OCI-M2 (cell line): ENCODE results near the gene CHST11.
"Not testable (repeated sequence)": the region's sequence is repeated elsewhere in the genome, so short reads cannot be mapped to it uniquely, and the experiment has no call there.

ENCODE experiments used
- DNase-seq: peaks from one replicate; lab custom pipeline; 2025; ENCODE audit not compliant: unreplicated experiment; lab: John Stamatoyannopoulos, UW

CHST11 gene

DNA sequence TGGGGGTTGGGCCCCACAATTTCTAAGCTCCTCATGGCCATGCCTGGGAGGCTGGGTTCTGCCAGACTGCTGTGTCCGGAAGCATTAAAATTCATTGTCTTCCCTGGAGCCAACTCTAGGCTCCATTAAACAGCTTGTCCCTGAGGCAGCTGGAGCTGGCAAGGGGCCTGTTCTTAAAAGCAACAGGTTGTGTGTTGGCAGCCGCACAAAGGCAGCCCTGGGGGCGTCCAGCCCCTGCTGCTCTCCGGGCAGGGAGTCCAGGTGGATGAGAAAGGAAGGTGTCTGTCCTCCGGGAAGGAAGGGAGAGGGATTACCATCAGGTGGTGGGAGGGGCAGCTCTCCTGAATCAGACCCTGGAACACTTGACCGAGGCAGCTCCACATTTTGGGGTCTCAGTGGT is 98.9 kb downstream of the CHST11 start:
- no peak for DNase-seq

DNA sequence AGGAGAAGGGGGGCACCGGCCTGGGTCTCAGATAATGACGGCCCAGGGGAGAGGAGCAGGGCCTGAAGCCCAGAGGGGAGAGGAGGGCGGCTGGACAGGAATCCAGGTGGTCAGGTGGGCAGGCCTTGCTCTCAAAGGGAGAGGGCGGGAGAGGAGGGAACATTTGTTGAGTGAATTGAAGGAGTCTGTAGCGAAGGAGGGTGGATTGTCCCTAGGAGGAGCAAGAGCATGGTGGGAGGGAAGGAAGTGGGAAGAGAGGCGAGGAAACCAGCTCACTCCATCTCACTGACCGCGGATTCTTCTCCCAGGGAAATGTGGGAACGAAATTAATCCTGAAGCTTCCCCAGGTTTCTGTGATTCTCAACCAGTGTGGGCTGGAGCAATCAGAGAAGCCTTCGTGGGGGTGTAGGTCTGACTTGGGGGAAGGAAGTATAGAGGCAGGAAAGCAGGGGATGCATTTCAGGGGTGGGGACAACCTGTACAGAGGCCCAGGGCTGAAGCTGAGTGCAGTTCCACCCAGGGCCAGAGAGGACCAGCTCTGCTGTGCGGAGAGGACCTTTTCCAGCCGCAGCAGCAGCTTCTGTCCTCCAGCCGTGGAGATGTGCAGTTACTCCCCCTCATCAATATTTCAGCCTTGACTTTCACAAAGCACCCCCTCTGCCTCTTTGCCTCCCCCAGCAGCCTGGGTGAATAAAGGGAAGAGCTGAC is 100.9 kb downstream of the CHST11 start:
- DNase-seq: no peak

DNA sequence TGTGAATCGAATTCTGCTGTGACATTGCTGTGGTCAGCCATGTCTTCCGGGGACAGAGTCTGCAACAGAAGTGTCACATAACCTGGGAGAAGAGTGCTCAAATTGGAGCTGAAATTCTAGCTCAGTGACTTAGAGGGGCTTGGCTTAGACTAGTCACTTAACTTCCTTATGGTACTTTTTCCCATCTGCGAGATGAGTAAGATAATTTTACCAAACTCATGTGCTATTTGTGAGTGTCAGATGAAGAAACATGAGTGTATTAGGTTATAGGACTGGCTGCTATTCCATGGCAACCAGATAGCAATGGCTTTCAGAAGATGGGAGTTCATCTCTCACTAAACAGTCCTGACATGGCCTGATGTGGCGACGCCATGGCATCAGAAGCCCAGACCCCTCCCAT is 104.1 kb downstream of the CHST11 start:
- DNase-seq: no peak

DNA sequence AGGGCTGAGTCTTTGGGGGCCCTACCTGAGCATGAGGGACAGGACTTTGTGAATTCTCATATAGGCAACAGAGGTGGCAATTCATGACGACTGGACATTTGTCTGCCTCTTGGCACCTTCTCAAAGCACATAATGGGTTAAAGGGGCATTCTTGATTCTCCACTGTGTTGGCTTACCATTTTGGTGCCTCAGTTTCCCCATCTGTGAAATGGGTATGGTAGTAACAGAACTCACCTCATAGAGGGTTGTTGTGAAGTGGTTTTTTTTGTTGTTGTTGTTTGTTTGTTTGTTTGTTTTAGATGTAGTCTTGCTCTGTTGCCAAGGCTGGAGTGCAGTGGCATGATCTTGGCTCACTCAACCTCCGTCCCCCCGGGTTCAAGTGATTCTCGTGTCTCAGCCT is 106.0 kb downstream of the CHST11 start:
- no peak for DNase-seq

DNA sequence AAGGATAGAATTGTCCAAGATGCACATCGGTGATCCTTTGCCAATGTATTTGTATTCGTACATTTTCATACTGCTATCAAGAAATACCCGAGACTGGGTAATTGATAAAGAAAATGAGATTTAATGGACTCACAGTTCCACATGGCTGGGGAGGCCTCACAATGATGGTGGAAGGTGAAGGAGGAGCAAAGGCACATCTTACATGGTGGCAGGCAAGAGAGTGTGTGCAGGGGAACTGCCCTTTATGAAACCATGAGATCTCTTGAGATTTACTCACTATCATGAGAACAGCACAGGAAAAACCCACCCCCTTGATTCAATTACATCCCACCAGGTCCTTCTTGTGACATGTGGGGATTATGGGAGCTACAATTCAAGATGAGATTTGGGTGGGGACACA is 107.9 kb downstream of the CHST11 start:
- DNase-seq: not testable (repeated sequence)

DNA sequence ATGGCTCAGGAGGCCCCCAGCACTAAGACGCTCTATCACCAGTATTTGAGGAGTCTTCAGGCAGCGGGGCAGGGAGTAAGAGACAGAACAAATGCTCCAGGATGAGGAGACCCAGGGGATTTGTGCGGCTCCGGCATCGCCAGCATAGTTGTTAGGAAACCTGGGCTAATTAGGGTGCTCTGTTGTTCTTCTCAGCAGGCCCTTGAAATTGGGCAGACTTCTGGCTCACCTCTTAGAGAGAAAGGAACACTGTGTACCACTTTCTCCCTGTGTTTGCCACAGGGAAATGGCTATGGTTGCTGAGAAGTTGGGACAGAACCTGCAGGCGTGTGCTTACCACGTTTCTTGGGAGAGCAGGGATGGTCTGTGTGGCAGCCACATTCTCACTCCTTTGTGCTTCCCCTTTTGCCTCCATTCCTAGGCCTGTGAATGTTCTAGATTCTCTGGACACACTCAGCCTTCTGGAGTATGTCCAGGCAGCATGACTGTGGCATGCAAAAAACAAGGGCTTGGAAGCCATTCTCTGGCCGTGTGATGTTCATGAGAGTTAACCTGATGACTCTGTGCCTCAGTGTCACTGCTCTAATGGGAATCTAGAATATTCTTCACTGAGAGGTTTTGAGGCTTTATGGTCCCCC is 109.0 kb downstream of the CHST11 start:
- no peak for DNase-seq

DNA sequence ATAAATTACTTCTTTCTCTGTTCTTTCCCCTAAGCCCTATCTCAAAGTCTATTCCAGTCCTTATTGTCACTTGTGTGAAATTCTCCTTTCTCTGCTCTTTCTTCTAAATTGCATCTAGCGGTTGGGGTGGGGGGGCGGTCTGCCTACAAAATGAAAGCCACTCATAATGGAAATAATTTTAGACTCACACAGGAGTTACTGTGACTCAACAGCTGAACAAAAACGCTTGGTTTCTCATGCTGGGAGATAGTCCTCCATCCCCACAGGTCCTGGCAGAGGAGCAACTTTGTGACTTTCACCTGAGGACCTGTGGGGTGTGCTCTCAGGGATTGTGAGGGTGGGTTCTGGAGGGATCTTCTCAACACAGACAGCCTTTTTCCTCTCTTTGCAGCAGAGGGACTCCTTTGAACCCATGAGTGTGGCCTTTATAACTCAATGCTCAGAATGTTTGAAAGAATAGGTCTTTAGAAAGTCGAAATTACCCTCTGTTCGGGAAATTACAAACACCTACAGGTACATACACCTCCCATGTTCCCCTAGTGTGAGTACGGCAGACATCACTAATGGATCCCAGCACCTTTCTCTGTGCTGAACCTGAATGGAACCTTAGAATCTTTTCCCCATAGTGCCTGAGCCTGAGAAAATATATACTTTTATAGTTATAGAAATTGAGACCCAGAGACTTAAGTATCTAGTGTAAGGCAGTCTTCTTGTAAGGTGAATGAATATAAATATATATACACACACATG is 109.7 kb downstream of the CHST11 start:
- DNase-seq: no peak

DNA sequence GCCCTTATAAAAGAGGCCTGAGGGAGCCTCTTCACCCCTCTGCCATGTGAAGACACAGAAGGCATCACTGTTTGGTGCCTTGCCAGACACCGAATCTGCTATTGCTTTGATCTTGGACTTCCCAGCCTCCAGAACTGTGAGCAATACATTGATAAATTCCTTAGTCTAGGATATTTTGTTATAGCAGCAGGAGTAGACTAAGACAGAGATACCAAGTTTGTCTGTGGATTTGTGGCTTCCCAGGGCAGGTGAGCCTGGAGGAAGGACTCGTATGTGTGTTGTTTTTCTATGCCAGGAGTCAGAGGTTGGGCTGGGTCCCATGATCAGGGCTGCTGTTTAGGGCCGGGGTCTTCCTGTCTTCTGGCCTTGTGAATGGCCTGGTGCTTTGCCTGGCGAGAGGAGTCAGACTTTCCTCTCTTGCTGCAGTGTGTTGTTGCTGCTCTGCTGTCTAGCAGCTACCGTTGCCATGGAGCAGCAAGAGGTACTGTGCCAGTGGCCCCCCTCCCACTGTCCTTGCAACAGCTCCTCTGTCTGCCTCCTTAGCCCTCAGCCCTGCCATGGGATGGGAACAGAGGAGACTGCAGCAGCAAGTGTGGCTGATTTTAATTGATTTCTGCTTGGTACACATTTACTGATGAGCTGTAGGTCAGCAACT is 111.2 kb downstream of the CHST11 start:
- DNase-seq: no peak

DNA sequence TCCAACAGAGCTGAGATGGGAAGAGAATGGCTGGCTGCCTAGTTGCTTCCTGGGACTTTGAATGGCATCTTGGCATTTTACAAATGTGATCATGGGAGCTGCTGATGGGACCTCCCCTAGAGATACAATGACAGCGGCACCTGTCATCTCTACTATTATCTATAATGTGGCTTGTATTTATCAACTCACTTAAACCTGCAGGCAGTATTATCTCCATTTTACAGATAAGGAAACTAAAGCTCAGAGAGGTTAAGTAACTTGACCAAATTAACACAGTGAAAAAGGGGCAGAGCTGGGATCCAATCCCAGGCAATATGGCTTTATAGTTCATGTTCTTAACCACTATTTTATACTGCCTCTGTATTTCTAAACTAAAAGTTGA is 111.7 kb downstream of the CHST11 start:
- DNase-seq: no peak

DNA sequence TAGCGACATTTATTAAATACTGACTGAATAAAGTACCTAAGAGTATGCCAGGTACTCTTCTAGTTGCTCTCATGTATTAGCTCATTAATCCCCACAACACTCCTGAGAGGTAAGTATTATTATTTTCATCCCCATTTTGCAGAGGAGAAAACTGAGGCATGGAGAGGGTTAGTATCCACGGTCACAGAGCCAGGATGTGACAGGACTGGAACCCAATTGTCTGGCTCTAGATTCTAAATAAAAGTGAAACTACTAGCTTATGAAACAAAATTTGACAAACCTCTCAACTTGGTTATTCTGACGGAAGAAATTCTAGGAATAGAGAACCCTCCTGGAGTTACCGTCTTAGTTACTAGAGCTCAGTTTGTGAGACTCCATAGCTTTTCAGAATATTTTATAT is 112.2 kb downstream of the CHST11 start:
- DNase-seq: no peak

DNA sequence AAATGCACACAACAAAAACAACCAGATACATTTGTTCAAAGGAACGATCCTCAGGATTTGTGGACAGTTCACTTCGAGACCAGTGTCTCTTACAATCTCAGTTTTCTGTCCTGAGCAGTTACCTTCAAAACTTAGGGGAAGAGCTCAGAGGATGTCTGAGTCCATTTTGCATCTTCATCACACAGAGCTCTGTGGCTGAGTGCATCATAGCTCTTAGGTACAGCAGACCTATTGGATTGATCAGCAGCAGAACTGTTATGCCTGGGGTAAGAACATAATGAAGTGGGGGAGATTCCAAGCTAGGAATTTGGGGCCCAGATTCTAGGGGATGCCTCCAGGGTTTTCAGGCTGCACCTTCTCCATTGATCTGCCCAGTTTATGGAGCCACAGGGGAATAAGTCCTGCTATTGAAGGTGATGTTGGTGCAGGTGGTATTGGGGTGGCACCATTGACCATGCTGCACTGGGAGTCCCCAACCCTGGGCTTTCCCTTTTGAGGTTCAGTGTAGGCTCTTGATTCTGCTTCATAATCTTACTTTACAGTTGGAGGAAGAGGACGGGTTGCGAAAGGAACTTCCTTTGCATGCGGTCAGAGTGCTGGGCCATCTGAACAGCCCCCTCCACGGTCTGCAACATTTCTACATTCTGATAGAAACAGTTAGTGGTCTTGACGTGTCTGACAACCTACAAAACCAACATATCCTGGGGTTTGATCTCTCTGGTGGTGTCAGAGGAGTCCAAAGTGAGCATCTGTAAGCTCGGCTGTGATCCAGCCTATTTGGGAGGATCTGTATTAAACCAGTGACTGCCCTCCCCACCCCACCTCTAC is 112.8 kb downstream of the CHST11 start:
- no peak for DNase-seq

DNA sequence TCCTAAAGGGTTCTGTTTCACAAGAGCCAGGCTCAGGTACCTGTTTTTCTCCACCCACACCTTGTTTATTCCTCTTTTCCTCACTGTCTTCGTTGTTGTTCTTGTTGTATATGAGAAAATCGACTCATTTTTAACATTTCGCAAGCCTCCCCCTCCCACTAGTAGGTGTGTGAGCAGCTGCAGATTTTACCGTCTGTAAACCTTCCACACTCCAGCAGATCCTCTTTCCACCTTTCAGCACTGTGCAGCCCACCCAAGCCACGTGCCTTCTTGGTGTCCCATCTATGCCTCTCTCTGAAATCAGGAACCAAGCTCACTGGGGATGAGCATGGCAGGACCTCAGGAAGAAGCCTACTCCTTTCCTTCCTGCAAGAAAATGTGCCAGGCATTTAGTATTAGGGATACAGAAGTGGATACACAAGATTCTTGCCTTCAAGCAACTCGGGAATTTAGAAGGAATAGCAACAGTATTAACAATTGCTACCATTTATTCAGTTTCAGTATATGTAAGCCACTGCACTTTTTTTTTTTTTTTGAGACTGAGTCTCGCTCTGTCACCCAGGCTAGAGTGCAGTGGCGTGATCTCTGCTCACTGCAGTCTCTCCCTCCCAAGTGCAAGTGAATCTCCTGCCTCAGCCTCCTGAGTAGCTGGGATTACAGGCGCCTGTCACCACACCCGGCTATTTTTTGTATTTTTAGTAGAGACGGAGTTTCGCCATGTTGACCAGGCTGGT is 113.6 kb downstream of the CHST11 start:
- no peak for DNase-seq

DNA sequence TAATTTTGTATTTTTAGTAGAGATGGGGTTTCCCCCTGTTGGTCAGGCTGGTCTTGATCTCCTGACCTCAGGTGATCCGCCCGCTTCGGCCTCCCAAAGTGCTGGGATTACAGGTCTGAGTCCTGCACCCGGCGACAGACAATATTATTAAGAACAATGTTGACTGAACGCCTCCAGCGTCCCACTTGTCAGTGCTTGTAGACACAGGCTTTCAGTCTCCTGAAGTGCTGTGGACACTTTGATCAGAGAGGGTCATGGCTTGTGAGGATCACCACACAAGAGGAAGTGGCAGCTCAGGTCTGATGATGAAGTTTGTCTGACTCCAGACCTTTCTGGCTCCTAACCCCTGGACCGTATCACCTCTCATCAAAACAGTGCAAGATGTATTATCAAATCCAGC is 114.6 kb downstream of the CHST11 start:
- DNase-seq: no peak

DNA sequence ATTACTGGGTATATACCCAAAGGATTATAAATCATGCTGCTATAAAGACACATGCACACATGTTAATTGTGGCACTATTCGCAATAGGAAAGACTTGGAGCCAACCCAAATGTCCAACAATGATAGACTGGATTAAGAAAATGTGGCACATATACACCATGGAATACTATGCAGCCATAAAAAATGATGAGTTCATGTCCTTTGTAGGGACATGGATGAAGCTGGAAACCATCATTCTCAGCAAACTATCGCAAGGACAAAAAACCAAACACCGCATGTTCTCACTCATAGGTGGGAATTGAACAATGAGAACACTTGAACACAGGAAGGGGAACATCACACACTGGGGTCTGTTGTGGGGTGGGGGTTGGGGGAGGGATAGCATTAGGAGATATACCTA is 117.6 kb downstream of the CHST11 start:
- DNase-seq: not testable (repeated sequence)

DNA sequence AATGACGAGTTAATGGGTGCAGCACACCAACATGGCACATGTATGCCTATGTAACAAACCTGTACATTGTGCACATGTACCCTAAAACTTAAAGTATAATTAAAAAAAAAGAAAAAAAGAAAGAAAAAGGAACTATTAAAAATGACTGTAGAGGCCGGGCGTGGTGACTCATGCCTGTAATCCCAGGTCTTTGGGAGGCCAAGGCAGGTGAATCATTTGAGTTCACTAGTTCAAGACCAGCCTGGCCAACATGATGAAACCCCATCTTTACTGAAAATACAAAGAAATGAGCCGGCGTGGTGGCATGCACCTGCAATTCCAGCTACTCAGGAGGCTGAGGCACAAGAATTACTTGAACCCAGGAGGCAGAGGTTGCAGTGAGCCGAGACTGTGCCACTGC is 118.0 kb downstream of the CHST11 start:
- not testable (repeated sequence) for DNase-seq

DNA sequence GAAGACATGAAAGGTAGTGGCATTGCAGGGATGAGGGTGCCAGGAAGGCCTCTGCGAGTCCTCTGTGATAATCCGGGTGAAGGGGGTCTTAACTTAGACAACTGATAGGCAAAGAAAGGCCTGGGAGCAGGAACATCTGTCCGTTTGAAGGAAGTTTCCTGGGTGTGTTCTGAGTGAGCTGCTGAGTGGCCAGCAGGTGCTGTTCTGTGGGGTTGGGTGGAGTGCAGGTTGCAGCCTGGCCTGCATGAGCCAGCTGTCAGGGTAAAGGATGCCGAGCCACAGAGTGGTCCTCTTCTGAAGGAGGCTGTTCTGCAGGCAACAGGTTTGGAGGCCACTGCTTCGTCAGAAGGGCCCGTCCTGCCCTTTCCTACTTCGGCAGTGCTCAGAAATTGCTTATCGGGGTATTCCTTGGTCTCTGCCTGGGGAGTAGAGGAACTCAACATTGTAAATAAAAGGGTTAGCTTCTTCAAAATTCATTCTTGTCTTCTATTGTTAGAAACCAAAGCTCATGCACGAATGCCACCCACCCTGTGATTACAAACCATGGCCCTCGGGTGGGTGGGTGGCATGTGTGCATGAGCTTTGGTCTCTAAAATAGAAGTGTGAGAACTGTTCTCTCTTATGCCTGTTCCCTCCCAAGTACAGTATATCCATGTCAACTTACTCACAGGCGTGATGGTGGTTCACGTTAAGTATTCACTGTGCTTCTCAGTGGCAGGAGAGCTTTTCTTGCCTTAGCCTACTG is 118.9 kb downstream of the CHST11 start:
- no peak for DNase-seq

DNA sequence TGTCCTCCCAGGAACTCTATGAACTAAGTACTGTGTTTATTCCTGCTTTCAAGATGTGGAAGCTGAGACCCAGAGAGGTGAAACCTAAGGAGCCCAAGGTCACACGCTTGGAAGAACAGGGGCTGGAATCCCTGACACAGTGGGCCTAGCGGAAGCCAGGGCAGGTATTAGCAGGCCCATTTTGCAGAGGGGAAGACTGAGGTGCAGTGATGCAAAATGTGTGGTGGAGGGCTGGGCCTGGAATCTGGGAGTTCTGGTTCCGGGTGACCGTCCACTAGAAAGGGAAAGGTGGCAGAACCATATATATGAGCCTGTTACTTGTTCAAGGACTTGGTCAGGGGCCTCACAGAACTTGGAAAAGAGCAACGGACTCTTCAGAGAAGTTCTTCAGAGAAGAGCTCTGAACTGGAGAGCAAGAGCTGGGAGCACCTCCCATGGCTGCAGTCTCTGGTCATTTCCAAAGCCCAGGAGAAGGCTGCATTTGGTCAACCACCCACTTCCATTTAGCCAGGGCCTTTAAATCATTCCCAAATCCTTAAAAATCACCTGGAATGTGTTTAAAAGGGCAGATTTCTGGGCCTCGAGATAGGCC is 119.5 kb downstream of the CHST11 start:
- no peak for DNase-seq

DNA sequence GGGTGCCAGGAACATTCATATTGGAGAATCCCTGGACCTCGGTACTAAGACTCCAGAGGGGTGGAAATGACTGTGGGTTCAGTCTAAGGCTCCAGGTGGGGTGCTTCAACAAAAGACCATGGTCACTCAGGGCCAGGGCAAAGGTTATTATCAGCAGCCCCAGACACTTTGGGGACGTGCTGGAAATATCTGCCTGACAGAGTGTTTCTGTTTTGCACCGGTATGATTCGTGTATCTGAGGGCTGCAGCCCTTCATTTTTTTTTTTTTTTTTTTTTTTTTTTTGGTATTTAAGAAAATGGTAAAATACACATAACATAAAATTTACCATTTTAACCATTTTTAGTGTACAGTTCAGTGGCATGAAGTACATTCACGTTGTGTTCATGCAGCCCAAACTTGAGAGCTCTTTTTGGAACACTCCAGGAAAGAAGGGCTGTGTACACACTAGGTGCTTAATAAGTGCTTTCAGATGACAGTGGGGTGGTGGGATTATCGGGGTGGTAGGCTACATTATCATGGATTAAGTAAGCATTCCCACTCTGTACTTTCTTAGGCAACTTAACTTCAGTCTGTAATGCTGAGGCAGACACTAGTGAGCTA is 120.3 kb downstream of the CHST11 start:
- no peak for DNase-seq

DNA sequence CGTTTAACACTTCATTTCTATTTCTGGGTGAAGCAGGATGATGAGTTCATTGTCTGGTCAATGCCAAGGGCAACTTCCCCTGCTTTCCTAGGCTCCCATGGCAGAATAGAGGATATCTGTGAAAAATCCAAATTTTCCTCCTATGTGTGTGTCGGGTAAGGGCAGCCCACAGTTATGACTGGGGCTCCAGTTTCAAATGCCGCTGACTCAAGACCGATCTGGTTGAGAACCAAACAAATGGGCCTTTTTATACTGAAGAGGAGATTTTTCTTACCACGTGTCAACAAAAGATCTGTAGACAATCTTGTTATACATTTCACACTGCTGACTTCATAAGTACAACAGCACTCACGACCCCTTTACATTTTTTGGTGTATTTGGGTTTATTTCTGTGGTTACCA is 120.8 kb downstream of the CHST11 start:
- no peak for DNase-seq
